ENCODE data around the gene MERTK.
"Not testable (repeated sequence)": the region's sequence is repeated elsewhere in the genome, so short reads cannot be mapped to it uniquely, and the experiment has no call there.

MERTK gene

GRCh38 chr2:111910609-111911277 lies 12.3 kb downstream of the MERTK start:
- DNase-seq, result no peak

GRCh38 chr2:111911295-111911977 lies 13.0 kb downstream of the MERTK start:
- not testable (repeated sequence) for DNase-seq

GRCh38 chr2:111912547-111912946 lies 14.1 kb downstream of the MERTK start:
- no peak for DNase-seq

- no peak for DNase-seq
Measured at GRCh38 chr2:111917106-111917505, 18.7 kb downstream of the MERTK start.

- no peak for DNase-seq
Measured at GRCh38 chr2:111918383-111918806, 20.0 kb downstream of the MERTK start.

GRCh38 chr2:111919365-111919764 lies 21.0 kb downstream of the MERTK start:
- no peak for DNase-seq

GRCh38 chr2:111919794-111920608 lies 21.6 kb downstream of the MERTK start:
- DNase-seq, result no peak

- DNase-seq, result no peak
Measured at GRCh38 chr2:111923276-111923804, 24.9 kb downstream of the MERTK start.

GRCh38 chr2:111924617-111925107 lies 26.3 kb downstream of the MERTK start:
- DNase-seq, result no peak

- DNase-seq, result no peak
Measured at GRCh38 chr2:111927723-111928122, 29.3 kb downstream of the MERTK start.

- DNase-seq, result no peak
Measured at GRCh38 chr2:111930409-111930808, 32.0 kb downstream of the MERTK start.

GRCh38 chr2:111930875-111931274 lies 32.5 kb downstream of the MERTK start:
- DNase-seq, result no peak

GRCh38 chr2:111932841-111933291 lies 34.5 kb downstream of the MERTK start:
- DNase-seq, result no peak

- not testable (repeated sequence) for DNase-seq
Measured at GRCh38 chr2:111933900-111934299, 35.5 kb downstream of the MERTK start.

GRCh38 chr2:111936881-111937280 lies 38.5 kb downstream of the MERTK start:
- no peak for DNase-seq

- no peak for DNase-seq
Measured at GRCh38 chr2:111938392-111938791, 40.0 kb downstream of the MERTK start.

- DNase-seq, result no peak
Measured at GRCh38 chr2:111940333-111941196, 42.2 kb downstream of the MERTK start.

- DNase-seq, result no peak
Measured at GRCh38 chr2:111941531-111941930, 43.1 kb downstream of the MERTK start.

GRCh38 chr2:111944531-111945210 lies 46.3 kb downstream of the MERTK start:
- no peak for DNase-seq

- no peak for DNase-seq
Measured at GRCh38 chr2:111945444-111946293, 47.3 kb downstream of the MERTK start.
